Activated CD8-positive, alpha-beta memory T cell treated with anti-CD3 and anti-CD28 coated beads for 48 hours (primary cell): ENCODE data around the gene UTP18.
A peak's percentile ranks its signal among the peaks of the same experiment; 100 is the strongest.
"Not testable (repeated sequence)": the region's sequence is repeated elsewhere in the genome, so short reads cannot be mapped to it uniquely, and the experiment has no call there.

Experiments
- DNase-seq, 3 experiments: peaks; one replicate each; pipeline ENCODE4 v3.0.0-alpha.2; 2020; ENCODE audit warnings: low read depth in 2 of 3, low spot score in 2 of 3

Gene UTP18

DNA sequence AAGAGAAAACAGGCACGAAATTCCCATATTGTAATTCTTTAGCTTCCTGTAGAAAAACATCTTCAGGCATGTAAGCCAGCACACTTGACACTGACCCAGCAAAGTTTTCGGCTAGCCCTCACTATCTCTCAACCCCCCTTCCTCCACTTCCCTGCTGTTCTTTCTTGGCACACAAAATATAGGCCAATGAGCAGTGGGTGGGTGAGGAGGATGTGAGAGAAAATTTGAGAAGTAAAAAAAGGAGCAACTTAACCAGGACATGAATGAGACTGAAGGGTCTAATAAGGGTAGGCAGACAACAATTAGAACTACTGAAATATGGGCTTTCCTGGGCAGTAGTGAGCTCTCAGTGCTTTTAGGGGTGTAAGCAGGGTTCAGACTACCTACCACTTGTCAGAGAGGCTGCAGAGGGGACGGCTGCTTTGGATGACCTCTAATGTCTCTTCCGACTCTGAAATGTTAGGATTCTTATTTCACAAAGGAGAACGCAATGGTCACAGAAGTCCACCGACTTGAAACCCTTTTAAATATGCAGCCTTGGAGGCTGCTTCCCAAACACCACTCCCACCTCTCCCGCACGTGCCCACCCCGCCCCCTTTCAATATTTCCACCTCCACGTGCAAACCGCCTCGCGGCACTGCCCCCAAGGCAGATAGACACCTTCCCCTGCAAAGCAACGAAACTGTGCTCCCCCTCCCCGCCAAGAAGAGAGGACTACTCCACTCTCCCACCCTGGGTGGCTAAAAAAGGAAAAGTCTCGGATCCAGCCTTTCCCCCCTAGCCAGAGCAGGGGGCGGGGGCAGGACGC is 1.4 kb upstream of the UTP18 start:
- DNase-seq, result no peak

DNA sequence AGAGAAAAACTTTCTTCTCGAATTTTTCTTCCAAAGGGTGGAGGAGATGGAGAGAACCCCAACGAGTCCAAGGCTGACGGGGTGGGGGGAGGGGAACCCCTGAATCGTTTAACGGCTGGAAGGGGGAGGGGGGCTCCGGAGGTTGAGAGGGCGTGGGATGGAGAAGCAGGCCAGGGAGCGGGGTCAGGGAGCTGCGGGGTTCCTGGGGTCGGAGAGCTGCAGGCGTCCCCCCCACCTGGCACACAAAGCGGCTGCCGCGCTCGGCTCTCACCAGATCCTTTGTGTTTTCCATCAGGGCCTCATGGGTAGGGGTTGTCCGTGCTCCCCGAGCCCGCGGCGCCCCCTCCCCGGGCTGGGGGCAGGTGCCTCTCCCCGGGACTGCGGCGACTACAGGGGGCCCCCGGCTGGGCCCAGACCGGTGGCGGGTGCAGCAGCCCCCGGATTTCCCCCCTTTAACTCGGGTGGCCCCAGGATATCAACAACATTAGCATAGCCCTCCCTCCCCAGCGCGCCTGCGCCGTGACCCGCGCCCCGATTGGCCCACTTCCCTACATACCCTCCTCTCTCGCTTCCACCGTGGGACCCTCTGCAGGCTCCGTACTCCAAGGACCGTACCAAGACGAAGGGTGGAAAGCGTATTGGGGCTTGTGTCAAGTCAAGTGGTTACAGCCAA is 646 bp upstream of the UTP18 start, which contains the start of gene MBTD1:
TSS of gene MBTD1 (minus strand) at position 486 of the 673 bp plus-strand sequence. CDS start 34,888 bp downstream, outside the sequence.
- peak; percentile 72 to 91 (median 84) for DNase-seq

DNA sequence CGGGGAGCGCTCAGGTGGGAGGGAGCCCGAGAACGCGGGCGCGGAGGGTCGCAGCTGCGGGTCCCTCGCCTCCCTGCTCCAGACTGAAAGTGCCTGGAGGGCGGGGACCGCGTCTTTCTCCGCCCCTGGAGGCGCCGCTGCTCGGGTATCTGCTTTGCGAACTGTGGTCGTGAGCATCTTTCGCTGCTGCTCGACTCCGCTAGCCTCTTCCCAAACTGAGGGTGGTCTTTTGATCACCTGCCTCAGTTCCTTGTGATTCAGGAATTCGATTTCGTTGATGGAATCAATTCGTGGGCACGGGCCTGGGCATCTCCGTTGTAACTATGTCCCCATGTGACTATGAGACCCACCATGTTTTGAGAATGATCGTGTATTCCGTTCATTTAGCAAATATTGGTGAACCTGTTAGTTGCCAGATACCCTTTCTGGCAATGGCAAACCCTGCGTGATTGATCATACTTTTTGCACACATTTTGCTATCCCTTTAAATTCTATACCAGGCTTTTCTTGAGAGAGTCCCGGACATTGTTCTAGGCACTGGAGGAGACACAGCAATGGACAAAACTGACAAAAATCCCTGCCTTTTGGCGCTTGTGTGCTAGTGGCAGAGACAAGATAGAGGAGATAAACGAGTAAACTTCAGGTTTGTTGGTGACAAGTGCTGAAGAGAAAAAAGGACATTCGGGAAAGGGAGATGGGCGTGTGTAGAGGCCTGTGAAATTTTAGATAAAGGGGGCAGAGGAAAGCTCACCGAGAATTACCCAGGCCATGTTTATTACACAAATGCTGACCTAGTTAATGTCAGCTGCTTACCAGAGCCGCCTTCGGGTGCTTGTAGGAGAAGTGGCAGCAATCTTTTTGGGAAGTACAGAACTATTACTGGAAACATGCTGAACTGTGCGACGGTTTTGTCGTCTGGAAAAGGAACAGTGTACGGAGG is 948 bp downstream of the UTP18 start:
- DNase-seq, result no peak

DNA sequence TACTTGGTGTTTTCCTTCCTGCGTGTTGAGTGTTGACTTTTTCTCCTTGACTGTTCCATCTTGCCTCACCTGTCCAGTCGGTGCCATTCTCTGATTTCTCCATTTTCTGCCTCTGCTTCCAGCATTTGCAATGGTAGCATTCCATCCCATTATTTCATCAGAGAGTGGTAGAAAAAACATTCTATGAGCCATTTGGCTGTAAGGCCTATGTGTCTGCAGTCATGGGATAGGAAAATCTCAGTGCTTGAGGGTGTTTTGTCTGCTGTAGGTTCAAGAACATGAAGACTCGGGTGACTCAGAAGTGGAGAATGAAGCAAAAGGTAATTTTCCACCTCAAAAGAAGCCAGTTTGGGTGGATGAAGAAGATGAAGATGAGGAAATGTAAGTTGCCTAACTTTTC is 2.7 kb downstream of the UTP18 start:
- no peak for DNase-seq

DNA sequence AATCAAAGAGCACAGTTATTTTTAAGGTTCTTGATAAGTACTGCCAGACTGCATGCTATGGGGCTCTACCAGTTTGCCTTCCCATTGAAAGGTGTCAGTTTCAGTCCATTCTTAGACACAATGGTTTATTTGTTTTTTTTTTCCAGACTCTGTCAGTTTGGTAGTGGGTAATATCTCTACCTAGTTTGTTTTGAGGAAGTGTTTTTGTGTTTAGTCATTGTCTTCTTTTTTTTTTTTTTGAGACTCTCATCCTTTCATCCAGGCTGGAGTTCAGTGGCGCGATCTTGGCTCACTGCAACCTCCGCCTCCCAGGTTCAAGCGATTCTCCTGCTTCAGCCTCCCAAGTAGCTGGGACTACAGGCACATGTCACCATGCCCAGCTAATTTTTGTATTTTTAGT is 4.1 kb downstream of the UTP18 start:
- DNase-seq, result not testable (repeated sequence)

DNA sequence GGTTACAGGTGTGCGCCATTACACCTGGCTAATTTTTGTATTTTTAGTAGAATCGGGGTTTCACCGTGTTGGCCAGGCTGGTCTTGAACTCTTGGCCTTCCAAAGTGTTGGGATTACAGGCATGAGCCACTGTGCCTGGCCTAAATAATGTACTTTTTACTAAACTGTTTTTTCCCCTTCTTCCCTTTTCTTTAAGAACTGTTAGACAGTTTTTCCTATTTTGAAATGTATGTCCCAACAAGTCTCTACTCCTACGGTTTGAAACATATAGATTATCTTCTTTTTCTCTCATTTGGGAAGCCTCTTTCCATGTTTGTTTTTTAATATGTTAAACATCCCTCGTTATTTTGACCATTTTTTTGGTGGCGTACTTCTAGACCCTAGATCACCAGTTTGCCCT is 9.6 kb downstream of the UTP18 start:
- no peak for DNase-seq

DNA sequence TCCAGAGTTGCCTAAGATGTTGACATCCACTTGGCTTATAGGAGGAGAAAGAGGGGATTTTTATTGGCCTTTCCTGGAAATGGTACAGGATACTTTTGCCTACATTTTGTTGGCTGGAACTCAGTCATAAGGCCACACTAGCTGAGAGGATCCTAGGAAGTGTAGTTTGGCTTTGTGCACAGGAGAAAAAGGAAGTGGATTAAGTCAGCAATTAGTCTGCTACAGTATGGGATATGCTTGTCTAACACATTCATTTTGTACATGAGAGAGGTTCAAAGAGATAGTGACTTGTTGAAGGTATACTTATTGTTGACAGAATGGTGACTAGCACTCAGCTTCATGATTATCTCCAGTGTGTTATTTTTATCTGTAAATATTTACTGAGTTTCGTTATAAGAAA is 10.3 kb downstream of the UTP18 start:
- DNase-seq, result no peak

DNA sequence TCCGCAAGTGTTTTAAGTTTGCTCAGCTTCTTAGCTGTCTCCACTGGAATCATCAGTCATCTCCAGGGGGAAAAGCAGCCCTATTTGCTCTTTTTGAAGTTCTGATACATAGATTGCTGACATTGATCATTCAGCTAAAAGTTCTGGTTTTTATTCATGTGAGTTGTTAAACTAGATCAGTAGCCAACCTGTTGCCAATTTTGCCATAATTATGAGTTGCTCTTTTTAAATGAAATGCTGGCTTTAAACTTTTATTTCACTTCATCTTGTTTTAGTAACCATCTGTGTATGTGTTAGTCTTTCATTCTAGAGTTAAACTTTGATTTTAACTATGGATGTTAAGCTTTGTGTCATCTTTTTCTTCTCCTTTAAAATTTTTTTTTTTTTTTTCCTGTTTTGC is 12.5 kb downstream of the UTP18 start:
- DNase-seq, result no peak

DNA sequence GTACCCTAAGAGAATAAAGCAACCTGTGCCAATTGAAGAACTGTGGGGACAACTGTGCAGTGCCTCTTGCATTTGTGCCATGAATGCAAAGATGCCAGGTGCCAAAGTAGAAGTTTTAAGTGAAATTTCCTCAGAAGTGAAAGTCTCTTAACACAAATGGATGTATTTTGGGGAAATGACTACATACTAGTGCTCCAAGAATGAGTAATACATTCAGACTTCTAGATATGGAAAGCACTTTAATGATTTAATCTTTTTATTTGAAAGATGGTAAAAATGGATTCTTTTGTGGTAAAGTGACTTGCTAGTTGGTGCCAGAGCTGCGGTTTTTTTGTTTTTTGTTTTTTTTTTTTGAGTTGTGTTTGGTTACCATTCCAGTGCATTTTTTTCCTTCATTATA is 15.0 kb downstream of the UTP18 start:
- DNase-seq, result no peak

DNA sequence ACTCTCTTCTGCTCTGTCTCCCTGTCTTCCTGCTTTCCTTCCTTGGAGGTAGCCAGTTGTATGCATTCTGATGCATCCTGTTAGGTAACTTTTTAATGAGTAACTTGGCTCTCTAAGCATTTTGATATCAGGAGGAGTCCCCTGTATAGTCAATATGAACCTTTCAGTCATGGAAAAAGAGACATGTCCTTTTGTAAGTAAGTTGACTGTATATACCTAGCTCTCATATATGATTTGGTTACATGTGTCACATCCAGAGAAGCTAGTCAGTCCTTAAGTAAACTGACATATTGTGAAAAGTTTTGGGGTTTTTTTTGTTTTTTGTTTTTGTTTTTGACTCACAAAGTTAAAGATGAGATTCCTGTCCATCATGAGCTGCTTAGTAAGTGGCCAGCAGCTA is 18.8 kb downstream of the UTP18 start:
- DNase-seq, result no peak

DNA sequence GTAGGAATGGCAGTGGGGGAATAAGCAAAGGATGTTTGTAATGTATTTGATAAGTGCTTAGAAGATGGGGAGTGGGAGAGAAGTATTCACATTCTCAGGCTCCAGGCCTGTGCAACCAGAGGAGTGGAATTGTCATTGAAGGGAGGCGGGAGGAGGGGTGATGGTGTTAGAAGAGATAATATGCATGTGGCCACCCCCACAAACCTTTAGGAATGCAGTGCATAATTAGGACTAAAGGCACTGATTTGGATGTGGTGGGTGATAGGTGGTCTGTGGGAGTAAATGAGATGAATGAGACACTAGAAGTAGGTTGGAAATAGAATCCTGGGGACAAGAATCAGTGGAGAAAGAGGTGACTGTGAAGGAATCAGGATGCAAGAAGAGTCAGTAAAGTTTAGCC is 27.1 kb downstream of the UTP18 start:
- DNase-seq, result no peak

DNA sequence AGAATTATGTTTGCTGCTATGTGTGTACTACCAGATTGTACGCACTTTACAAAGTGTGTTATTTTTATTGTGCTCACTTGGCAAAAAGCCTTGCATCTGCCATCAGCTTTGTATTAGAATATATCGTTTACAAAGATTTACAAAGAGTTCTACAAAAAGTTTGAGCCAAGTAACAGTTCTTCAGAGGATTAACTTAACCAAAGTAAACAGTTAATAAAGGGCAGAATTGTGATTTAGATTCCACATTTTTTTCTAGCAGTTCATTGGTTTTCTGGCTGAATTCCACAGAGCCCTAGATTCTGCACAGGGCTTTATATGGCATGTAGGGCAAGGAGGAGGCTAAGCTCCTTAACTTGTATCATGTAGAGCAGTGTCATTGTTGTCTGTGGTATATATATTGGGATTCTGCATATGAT is 29.4 kb downstream of the UTP18 start:
- no peak for DNase-seq

DNA sequence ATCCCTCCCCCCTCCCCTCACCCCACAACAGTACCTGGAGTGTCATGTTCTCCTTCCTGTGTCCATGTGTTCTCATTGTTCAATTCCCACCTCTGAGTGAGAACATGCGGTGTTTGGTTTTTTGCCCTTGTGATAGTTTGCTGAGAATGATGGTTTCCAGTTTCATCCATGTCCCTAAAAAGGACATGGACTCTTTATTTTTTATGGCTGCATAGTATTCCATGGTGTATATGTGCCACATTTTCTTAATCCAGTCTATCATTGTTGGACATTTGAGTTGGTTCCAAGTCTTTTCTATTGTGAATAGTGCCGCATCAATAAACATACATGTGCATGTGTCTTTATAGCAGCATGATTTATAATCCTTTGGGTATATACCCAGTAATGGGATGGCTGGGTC is 34.0 kb downstream of the UTP18 start:
- not testable (repeated sequence) for DNase-seq

DNA sequence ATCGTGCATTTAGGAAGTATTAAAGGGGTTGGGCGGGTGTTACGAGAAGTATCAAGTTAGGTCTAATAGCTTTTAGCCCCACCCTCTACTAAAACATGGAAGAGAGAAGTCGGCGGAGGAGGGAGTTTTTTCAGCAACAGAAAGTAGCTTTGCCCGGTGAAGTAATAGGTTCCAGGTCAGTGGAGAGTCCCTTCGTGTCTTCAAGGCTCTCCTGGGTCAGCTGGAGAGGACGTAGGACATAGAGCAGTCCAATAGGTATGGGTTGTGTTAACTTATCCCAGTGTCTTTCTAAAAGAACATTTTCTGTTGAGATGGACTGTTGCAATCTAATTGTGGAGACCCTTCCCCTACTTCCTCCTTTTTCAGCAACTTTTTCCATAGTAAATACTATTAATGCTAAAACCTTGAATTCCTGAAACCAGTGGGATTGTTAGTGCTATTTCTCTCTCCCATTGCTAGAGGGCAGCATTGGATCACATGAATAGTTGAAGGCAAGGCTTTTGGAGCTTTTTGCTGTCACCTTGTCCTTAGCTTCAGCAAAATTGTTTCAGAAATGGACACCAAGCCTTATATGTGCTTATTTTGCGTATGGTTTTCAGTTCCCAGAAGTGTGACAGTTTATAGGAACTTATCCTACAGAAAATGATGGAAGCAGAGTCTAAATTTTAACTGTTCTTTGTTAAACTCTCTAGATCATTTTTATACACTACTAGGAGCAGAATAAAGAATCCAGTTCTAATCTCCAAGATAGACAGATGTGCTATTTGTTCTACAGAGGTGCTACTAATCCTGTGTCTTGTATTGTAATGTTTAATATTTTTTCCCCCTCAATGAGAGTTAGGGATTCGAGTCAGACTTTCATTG is 38.4 kb downstream of the UTP18 start:
- no peak for DNase-seq

DNA sequence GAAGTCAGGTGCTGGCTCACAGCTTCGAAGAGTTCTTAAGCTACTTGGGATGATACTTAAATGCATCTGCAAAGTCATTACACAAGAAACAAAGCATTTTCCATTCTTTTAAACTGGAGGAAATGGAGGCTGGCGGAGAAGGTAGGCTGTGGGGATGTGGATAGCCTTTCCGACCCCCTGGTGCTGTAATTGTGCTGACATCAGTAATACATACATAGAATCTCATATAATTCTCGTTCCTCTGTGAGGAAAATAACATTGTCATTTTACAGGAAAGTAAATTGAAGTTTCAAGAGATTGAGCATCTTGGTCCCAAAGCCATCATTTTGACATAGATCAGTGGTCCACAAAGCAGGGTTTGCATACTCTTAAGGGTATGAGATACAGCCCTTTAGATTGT is 39.5 kb downstream of the UTP18 start:
- DNase-seq, result no peak

DNA sequence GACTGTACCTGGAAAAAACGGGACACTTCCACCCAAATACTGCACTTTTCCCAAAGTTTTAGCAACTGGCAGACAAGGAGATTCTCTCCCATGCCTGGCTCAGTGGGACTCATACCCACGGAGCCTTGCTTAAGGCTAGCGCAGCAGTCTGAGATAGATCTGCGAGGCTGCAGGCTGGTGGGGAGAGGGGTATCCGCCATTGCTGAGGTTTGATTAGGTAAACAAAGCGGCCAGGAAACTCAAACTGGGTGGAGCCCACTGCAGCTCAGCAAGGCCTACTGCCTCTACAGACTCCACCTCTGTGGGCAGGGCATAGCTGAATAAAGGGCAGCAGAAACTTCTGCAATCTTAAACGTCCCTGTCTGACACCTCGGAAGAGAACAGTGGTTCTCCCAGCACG is 44.8 kb downstream of the UTP18 start:
- no peak for DNase-seq

DNA sequence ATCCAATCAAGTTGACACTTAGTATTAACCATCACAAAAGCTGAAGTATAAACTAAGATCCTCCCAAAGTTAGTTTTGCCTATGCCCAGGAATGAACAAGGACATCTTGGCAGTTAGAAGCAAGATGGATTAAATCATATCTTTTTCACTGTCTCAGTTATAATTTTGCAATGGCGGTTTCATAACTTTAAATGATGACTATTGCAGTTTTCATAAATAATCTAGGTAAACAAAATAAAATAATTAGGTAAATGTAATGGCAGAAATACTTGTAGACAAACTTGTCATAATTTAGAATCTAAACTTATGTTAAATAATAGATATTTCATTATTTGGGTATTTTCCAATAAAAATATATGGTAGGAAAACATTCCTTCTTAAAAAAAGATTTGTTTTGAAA is 51.7 kb downstream of the UTP18 start:
- not testable (repeated sequence) for DNase-seq

DNA sequence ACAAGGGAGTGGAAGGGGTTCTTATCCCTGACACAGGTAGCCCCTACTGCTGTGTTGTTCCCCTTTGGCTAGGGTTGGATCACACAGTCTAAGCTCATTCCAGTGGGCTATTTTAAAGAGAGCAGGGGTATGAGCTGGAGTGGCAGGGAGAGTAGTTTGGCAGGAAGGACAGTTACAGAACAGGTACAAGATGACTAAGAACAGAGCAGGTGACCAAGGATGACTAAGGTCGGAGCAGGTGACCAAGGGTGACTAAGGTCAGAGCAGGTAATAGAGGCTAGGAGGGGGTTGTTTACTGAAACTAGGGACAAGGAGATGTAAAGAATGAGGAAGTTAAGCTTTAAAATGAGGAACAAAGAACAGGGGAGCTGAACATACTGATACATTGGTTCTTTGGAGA is 58.8 kb downstream of the UTP18 start:
- no peak for DNase-seq

DNA sequence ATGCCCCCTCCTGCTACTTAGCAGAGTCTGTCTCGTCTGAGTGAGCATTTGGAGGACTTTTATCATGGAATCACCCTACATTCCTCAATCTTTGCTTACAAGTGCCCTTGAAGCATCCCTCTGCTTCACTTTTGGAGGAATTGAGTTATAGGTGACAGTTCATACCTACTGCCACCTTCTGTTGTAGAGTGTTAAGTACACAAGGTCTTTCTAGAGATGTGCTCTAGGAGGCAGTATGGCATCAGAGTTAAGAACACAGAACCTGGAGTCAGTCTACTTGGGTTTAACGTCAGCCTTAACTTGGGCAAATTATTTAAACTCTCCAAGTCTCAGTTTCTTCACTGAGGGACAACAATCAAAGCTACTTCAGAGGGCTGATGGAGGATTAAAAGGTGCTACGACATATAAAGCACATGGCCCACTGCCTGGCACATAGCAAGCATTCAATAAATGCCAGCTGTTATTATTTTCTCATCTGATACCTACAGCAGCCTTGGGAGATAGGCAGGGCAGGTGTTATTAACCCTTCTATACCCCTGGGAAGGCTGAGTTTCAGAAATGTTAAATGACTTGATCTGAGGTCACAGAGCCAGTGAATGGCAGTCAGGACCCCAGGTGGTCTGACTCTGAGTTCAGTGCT is 62.2 kb downstream of the UTP18 start:
- no peak for DNase-seq

DNA sequence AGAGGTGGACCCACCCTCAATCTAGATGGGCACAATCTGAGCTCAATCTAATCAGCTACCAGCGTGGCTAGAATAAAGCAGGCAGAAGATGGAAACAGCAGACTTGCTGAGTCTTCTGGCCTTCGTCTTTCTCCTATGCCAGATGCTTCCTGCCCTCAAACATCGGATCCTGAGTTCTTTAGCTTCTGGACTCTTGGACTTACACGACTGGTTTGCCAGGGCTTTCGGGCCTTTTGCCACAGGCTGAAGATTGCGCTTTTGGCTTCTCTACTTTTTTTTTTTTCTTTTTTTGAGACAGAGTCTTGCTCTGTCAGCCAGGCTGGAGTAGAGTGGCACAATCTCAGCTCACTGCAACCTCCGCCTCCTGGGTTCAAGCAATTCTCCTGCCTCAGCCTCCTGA is 65.1 kb downstream of the UTP18 start:
- no peak for DNase-seq
